NOMO-1 (cell line): Measurements from ENCODE around the gene KRTAP22-1.

Experiments used
- DNase-seq, 2 experiments: peaks; one replicate each; lab custom pipeline; 2025; ENCODE audit not compliant: unreplicated experiment in 2 of 2; lab: John Stamatoyannopoulos, UW

Gene KRTAP22-1

GRCh38 chr21:30600787-30601186 is at the start of gene KRTAP22-1:
Gene KRTAP22-1, plus strand, starts transcription at chr21:30601087.
- DNase-seq: no peak

- no peak for DNase-seq
Measured at GRCh38 chr21:30552782-30553181, 48.1 kb upstream of the KRTAP22-1 start.

GRCh38 chr21:30555095-30555494 is 45.8 kb upstream of the KRTAP22-1 start:
- no peak for DNase-seq

DNA sequence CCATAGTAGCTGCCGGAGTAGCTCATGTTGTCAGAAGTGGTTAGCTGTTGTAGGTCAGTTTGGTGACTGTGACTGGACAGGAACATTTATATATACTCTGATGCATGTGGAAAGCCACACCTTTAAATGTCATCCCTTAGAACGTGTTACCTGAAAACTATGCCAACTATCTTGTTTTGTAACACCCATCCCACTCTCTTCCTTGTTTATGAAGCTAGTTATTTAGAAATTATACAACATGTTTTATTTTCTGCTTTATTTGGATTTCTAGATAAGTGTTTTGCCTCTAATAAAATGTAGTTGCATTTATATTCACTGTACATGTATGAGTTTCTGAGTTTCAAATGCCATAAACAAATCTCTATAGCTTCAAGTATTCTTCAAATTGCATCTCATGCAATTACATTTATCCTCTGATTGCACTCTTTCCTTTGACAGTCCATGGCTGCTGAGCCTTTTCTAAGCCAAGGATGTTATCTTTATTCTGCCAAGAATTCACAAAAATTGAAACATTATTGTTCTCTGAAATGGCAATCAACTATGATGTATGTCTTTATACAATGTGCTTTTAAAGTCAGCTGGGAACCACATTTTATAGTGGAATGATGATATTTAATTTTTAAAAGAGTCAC is 39.5 kb upstream of the KRTAP22-1 start, which contains the start of gene KRTAP19-7:
TSS of gene KRTAP19-7 (minus strand) at position 51 of the 632 bp plus-strand sequence. CDS start at position 26, 25 bp downstream.
- no peak for DNase-seq

GRCh38 chr21:30561957-30562356 is 38.9 kb upstream of the KRTAP22-1 start:
- no peak for DNase-seq

GRCh38 chr21:30563072-30563471 is 37.8 kb upstream of the KRTAP22-1 start:
- DNase-seq: no peak

DNA sequence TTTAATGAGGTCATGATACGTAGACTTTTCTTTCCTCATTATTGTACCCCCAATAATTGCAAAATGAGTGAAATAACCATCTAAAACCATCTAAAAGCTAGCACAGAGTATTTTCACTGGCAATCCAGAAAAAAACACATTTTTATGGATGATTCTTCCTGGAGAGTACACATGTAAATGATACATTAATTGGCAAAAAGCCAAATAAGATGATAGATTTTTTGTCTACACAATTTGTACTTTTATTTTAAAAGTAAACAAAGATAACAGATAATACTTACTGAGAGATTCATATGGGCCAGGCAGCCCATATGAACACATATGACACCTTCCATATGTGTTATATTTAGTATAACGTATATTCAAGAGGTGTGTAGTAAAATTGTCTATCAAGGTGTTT is 37.3 kb upstream of the KRTAP22-1 start:
- no peak for DNase-seq

- no peak for DNase-seq
Measured at GRCh38 chr21:30567617-30568016, 33.3 kb upstream of the KRTAP22-1 start.

DNA sequence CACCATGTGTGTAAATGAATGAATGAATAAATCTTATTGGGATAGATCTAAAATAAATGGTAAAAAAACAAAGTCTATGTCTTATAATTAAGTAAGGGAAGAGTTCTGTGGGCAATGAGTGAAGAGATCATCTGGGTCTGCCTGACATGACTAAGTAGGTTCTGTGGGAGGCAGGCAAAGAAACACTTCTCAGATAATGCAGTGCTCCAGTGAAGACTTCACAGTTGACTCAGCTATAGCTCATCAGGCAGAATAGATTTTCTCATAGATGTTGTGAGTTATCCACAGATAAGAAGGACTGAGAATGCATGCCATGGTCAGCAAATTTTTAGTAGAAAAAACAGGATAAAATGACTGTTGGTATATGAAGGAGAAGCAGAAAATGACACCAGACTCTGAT is 23.1 kb upstream of the KRTAP22-1 start:
- no peak for DNase-seq

GRCh38 chr21:30579346-30579745 is 21.5 kb upstream of the KRTAP22-1 start:
- DNase-seq: no peak

DNA sequence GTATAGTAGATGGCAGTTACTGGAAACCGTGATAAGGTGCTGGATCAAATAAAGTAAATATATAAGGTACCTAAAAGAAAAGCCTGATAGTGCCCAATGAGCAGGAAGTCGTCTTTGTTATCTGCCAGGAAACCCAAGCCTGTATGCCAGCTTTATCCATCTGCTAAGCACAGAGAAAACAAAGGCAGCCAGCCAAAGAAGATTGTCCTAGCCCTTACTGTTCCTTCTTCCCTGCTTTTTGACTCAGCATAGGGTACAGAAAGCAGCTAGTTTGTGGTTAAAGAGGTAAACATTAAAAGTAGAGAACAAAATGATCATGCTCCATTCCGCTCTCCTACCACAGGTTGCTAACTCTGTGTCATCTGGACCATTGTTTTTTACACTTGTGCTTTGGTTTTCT is 20.8 kb upstream of the KRTAP22-1 start:
- DNase-seq: no peak

DNA sequence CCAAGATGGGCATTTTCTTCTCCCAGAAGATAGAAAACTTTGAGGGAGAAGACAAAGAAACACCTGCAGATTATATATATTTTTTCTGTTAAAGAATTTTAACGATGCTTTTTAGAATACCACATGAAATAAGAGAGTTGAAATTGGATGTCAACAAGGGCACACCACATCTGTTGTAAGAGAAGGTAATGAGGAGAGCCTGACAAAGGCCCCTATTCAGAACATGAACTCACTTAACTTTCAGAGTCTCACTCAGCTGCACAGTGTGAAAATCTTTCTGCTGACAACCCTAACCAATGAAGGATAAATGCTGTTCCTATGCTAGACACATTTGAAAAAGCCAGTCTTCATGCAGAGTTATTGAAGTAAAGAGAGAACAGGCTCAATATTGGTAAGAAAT is 18.0 kb upstream of the KRTAP22-1 start:
- no peak for DNase-seq

GRCh38 chr21:30590297-30590696 is 10.6 kb upstream of the KRTAP22-1 start, which contains the start of gene KRTAP22-2:
Gene KRTAP22-2, minus strand, starts transcription at chr21:30590397.
- DNase-seq: no peak

DNA sequence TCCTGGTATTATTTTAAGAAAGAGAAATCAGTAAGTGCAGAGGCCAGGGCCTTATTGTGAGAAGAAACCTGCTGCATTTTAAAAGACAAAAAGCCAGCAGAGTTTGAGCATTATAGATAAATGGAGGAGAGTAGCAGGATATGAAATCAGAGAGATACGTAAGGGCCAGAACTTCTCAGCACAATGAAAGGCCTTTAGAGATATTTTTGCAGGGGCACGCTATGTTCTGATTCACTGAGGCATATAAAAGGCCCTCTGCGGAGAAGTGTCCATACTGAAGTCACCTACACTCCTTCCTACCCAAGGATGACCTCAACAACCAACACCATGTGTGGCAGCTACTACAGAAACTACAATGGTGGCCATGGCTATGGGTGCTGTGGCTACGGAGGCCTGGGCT is 8.7 kb upstream of the KRTAP22-1 start, which contains the start of gene KRTAP6-3:
TSS of gene KRTAP6-3 (plus strand) at position 301 of the 400 bp plus-strand sequence. CDS start at position 307, 6 bp downstream.
- no peak for DNase-seq

- no peak for DNase-seq
Measured at GRCh38 chr21:30598802-30599201, 2.1 kb upstream of the KRTAP22-1 start, which contains the start of gene KRTAP6-2. Gene KRTAP6-2, minus strand, starts transcription at chr21:30598902. Its CDS starts 28 bp downstream, at chr21:30598874.

DNA sequence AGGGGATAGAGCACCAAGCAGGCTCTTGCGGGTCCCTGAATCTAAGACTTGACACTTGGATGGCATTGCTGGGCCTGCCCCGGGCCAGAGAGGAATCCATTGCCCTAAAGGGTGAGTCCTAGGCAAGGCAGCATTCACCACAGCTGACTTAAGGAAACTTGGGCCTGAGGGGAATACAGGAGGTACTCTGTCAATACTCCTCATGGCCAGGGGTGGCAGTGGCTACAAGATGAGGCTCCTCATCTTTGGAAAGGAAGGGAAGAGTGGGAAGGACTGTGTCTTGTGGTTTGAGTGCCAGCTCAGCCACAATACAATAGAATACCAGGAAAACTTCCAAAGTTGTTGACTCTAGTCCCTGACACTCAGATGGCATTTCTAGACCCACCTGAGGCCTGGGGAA is 5.1 kb downstream of the KRTAP22-1 start:
- no peak for DNase-seq

DNA sequence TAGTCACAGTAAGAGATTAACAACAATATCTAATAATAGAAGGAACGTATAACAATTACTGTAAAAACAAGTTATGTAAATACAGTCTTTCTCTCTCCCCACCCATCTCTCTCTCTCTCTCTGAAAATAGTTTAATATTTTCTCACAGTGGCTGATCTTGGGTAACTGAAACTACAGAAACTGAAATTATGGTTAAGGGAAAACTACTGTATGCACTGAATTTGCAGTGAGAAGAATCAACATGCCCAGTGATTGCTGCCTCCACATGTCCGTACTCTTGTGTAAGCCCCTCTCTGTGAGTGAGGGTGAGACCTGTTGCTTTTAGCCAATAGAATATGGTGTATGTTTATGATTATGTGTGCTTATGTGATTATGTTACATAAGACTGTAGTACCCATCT is 11.2 kb downstream of the KRTAP22-1 start:
- no peak for DNase-seq

- DNase-seq: no peak
Measured at GRCh38 chr21:30613836-30614235, 12.9 kb downstream of the KRTAP22-1 start, which contains the start of gene KRTAP6-1. Gene KRTAP6-1, minus strand, starts transcription at chr21:30613930. Its CDS starts 26 bp downstream, at chr21:30613904.

- DNase-seq: no peak
Measured at GRCh38 chr21:30615199-30615598, 14.3 kb downstream of the KRTAP22-1 start.

DNA sequence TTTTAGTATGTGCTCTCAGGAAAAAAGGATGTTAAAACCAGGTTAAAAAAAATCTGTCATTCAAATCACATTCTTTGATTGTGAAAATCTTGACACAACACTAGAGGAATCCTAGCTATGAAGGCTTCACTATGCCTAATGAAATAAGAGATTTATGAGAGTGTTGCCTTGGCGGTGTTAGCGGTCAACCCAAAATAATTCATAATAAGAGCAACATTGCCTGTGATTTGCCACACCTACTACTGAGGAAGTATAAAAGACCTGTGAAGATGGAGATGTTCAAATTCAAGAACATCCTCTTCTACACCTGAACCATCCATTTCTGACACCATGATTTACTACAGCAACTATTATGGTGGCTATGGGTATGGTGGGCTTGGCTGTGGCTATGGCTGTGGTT is 15.2 kb downstream of the KRTAP22-1 start, which contains the start of gene KRTAP20-1:
TSS of gene KRTAP20-1 (plus strand) at position 301 of the 400 bp plus-strand sequence. CDS start at position 331, 30 bp downstream.
- no peak for DNase-seq

DNA sequence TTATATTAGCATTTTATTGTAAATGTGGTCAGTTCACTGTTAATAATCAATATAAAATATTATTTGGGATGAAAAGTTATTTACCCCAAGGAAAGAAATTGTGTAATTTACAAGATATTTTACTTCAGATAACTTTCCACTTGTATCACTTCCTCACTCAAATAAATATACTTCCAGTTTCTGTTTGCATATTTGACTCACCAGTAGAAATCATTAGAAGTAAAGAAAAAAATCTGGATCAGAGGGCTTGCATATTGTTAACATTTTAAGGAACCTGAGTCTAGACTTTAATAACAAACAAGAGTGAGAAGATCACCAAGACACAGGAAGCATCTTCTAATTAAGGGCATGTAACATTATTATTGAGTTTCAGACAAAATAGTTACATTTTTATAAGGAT is 19.2 kb downstream of the KRTAP22-1 start:
- DNase-seq: no peak

DNA sequence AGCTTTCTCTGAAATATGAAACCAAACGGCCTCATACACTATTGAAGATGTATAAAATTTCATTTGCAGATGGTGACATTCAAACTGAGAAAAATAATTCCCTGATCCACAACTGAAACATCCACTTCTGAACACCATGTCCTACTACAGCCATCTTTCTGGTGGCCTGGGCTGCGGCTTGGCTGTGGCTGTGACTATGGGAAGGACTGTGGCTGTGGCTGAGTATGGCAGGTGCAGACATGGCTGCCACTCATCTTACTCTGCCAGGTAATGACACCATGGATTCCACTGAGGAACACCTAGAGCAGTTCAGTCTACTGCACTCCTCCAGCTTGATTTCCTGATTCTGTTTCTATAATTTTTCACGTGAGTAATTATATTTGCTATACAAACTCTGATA is 19.6 kb downstream of the KRTAP22-1 start, which contains the start of gene KRTAP20-4:
TSS of gene KRTAP20-4 (plus strand) at position 106 of the 400 bp plus-strand sequence.
- DNase-seq: no peak
